Stimulated activated CD8-positive, alpha-beta memory T cell treated with anti-CD3 and anti-CD28 coated beads, Interleukin-15, amount 100 ng/mL, for 4 hours (primary cell): ENCODE measurements around the gene TP53BP1.

Source experiments
- DNase-seq, 2 donors: peaks; one replicate each; pipeline ENCODE4 v3.0.0-alpha.2; 2020; ENCODE audit warnings: low read depth in 2 of 2

Gene TP53BP1

GRCh38 chr15:43489191-43489590 is 3.8 kb downstream of the TP53BP1 start:
- DNase-seq: no peak

- DNase-seq: no peak
Measured at GRCh38 chr15:43488790-43489189, 4.2 kb downstream of the TP53BP1 start.

GRCh38 chr15:43487271-43487895 is 5.6 kb downstream of the TP53BP1 start:
- DNase-seq: no peak

GRCh38 chr15:43484455-43484854 is 8.5 kb downstream of the TP53BP1 start:
- no peak for DNase-seq

GRCh38 chr15:43483297-43484128 is 9.4 kb downstream of the TP53BP1 start:
- DNase-seq: no peak

GRCh38 chr15:43473885-43474284 is 19.1 kb downstream of the TP53BP1 start:
- DNase-seq: no peak

GRCh38 chr15:43471975-43472374 is 21.0 kb downstream of the TP53BP1 start:
- no peak for DNase-seq

GRCh38 chr15:43469867-43470266 is 23.1 kb downstream of the TP53BP1 start:
- DNase-seq: no peak

- no peak for DNase-seq
Measured at GRCh38 chr15:43465100-43465499, 27.9 kb downstream of the TP53BP1 start.

- DNase-seq: no peak
Measured at GRCh38 chr15:43463998-43464397, 29.0 kb downstream of the TP53BP1 start.

- DNase-seq: no peak
Measured at GRCh38 chr15:43463507-43463906, 29.4 kb downstream of the TP53BP1 start.

GRCh38 chr15:43449981-43450380 is 43.0 kb downstream of the TP53BP1 start:
- DNase-seq: no peak

- DNase-seq: no peak
Measured at GRCh38 chr15:43446344-43446743, 46.6 kb downstream of the TP53BP1 start.

- no peak for DNase-seq
Measured at GRCh38 chr15:43441316-43441715, 51.6 kb downstream of the TP53BP1 start.

- no peak for DNase-seq
Measured at GRCh38 chr15:43440721-43441281, 52.2 kb downstream of the TP53BP1 start.

GRCh38 chr15:43439268-43439667 is 53.7 kb downstream of the TP53BP1 start:
- no peak for DNase-seq

- no peak for DNase-seq
Measured at GRCh38 chr15:43436395-43436794, 56.6 kb downstream of the TP53BP1 start.

GRCh38 chr15:43434446-43434845 is 58.5 kb downstream of the TP53BP1 start:
- no peak for DNase-seq

GRCh38 chr15:43433661-43434303 is 59.2 kb downstream of the TP53BP1 start:
- no peak for DNase-seq

GRCh38 chr15:43433165-43433564 is 59.8 kb downstream of the TP53BP1 start:
- DNase-seq: no peak

- no peak for DNase-seq
Measured at GRCh38 chr15:43429687-43430086, 63.3 kb downstream of the TP53BP1 start.

- DNase-seq: no peak
Measured at GRCh38 chr15:43423793-43424192, 69.2 kb downstream of the TP53BP1 start.

- DNase-seq: no peak
Measured at GRCh38 chr15:43420876-43421275, 72.1 kb downstream of the TP53BP1 start.
